NCI-H2081 (cell line): Measurements from ENCODE around the gene ELSPBP1.
"Not testable (repeated sequence)": the region's sequence is repeated elsewhere in the genome, so short reads cannot be mapped to it uniquely, and the experiment has no call there.

Experiments
- DNase-seq, 2 experiments: peaks; one replicate each; lab custom pipeline; 2025; lab: John Stamatoyannopoulos, UW

ELSPBP1 gene

GRCh38 chr19:48043675-48044258 is 49.3 kb downstream of the ELSPBP1 start, which contains the start of gene CABP5:
Gene CABP5, minus strand, starts transcription at chr19:48044079. Its CDS starts 157 bp downstream, at chr19:48043922.
- no peak for DNase-seq

DNA sequence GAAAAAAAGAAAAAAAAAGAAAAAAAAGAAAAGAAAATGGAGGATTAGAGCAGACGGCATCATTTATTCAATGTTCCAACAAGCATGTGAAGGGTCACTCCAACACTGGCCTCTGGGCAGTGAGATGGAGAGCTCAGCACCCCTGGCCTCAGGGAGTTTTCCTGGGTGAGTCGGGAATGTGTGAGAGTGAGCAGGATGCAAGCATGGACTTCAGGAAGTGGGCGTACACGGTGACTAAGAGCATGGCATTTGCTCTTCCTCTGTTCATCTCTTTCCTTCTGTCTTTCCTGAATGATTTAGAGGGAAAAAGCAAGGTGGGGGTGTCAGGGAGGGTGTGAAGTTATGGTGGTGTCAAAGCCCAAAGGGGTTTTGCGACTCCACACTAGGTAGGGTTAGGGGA is 50.1 kb downstream of the ELSPBP1 start:
- no peak for DNase-seq

DNA sequence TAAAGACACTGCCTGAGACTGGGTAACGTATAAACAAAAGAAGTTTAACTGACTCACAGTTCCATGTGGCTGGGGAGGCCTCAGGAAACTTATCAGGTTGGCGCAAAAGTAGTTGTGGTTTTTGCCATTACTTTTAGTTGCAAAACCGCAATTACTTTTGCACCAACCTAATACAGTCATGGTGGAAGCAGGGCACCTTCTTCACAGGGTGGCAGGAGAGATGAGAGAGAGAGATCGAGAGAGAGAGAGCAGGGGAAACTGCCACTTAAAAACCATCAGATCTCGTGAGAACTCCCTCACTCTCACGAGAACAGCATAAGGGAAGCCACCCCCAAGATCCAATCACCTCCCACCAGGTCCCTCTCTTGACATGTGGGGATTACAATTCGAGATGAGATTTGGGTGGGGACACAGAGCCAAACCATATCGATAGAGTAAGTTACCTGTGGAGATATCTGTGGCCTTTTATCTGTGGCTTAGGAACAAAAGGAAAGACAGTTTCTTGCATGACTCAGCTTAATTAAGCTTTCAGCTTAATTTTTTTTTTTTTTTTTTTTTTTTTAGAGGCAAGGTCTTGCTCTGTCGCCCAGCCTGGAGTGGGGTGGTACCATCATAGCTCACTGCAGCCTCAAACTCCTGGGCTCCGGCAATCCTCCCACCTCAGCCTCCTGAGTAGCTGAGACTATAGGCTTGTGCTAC is 57.1 kb downstream of the ELSPBP1 start:
- DNase-seq = no peak

- no peak for DNase-seq
These were observed 58.6 kb downstream of the ELSPBP1 start for GRCh38 chr19:48053076-48053475.

DNA sequence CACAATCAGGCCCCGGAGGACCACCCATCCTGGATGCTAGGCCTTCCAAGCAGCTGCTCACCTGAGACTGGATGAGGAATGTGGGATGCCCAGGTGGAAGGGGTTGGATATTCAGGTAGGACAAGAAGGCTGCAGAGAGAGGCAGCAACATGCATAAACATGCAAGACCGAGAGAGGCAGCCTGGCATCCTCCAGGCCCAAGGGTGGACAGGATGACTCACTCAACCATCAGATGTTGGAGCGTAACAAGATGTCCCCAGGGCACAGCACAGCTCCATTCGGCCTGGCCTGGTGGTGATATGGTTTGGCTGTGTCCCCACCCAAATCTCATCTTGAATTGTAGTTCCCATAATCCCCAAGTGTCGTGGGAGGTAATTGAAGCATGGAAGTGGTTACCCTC is 59.4 kb downstream of the ELSPBP1 start:
- DNase-seq = no peak

GRCh38 chr19:48059331-48059730 is 64.9 kb downstream of the ELSPBP1 start:
- DNase-seq = no peak

GRCh38 chr19:48060381-48060780 is 65.9 kb downstream of the ELSPBP1 start:
- DNase-seq = no peak

DNA sequence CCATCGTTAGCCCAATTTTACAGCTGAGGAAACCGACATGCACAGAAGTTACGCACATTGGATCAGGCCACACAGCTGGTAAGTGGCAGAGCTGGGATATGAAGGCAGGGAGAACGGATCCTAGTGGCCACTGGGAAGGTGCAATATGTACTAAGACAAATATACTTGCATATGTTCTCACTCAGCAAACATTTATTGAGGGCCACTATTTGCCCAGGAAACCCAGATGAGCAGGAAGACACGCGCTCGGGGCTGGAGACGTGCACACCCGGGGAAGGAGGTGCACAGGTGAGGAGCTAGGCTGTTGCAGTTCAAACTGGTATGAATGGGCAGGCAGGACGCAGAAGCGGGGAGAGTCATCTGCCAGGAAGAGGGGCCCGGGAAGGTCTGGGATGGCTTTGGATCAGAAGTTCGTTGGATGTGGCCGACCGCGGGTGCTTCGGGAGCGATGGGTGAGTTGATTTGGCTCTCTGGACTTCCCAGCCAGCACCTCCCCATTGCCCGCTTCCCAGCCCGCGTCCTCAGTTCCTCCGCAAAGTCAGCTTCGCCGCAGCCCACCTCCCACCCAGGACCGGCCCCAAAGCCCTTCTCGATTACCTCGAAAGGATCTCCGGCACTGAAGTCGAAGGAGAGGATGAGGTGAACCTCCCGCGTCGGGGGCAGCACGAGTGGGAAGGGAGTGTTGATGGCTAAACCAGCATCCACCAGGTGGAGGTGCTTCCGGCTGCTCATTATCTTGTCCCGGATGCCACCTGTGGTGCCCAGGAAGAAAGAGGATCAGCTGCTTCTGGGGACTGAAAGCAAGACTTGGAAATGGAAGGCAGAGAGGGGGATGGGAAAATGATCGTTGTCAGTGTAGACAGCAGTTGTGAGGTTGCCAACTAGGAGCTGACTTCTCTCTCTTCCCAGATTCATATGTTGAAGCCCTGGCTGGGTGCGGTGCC is 67.2 kb downstream of the ELSPBP1 start:
- DNase-seq = no peak

GRCh38 chr19:48064509-48064908 is 70.1 kb downstream of the ELSPBP1 start:
- DNase-seq = no peak

DNA sequence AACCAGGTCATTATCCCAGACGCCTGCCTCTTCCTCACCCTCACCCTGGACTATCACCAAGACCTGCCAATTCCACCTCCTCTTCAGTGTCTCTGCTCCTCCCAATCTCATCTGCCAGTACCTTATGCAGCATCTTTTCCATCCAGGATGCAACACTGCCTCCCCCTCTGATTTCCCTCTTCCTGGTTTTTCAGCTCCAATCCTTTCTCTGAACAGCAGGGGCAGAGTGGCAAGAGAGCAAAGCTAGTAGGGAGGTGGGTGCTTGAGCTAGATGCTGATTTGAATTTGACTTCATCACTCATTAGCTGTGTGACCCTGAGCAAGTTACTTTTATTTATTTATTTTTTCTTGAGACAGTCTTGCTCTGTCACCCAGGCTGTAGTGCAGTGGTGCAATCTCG is 75.0 kb downstream of the ELSPBP1 start:
- DNase-seq = no peak

DNA sequence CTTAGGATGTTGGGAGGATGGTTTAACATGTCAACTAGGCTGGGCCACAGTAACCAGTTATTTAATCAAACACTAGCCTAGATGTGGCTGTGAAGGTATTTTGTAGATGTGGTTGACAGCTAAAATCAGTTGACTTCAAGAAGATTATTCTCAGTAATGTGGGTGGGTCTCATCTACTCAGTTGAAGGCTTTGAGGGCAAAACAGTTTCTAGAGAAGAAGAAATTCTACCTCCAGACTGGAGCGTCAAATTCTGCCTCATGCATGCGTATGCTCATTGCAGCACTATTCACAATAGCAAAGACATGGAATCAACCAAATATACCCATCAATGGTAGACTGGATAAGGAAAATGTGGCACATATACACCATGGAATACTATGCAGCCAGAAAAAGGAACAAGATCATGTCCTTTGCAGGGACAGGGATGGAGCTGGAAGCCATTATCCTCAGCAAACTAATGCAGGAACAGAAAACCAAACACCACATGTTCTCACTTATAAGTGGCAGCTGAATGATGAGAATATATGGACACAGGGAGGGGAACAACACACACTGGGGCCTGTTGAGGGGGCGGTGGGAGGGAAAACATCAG is 75.8 kb downstream of the ELSPBP1 start:
- not testable (repeated sequence) for DNase-seq
